CD4-positive, alpha-beta T cell treated with Interleukin-10 for 1 hour (primary cell): ENCODE measurements around the gene IFNL3.
"Not testable (repeated sequence)": the region's sequence is repeated elsewhere in the genome, so short reads cannot be mapped to it uniquely, and the experiment has no call there.

Experiments used
- DNase-seq: peaks from one replicate; pipeline ENCODE4 v3.0.0-alpha.2; 2020

IFNL3 gene

DNA sequence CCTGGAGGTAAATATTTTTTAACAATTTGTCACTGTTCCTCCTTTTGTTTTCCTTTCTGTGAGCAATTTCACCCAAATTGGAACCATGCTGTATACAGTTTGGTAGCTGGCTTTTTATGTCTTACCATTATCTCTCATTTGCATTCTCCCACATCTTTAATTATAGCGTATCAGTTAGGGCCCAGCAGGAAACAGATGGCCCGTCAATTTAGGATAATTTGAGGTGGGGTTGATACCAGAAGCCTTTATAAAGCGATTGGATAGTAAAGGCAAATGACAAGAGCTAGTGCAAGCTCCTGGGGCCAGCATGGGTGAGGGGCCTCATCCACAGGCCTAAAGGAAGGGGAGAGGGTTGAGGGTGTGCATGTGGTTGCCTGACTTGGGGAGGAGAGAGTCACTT, 7.7 kb upstream of the IFNL3 start:
- DNase-seq: no peak

DNA sequence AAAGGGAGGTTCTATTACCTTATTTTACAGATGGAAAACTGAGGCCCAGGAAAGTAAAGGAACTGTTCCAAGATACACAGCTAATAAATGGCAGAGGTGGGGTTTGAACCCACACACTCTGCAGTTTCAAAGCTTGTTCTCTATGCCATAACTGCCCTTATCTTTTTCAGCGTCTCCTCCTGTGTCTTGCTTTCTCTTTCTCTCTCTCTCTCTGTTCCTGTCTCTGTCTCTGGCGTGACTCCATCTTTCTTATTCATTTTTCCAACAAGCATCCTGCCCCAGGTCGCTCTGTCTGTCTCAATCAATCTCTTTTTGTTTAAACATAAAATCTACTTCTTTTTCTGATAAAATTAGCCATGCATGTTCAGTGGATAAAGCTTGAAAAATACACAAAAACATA, 7.0 kb upstream of the IFNL3 start:
- no peak for DNase-seq

DNA sequence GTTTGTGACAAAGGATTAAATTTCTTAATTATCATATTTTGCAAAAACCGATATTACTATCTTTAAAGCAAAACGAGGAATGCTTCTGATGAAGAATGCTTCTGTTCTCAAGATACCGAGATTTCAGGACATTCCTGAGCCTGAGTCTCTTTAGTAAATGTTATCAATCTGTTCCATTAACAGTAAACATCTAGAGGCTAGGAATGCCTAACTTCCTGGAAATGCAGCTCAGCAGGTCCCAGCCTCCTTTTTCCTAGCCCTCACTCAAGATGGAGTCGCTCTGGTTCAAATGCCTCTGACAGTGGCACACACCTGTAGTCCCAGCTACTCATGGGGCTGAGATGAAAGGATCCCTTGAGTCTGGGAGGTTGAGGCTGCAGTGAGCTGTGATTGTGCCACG, 6.3 kb upstream of the IFNL3 start:
- DNase-seq: no peak

- no peak for DNase-seq
Observed at GRCh38 chr19:39248806-39249205, 4.0 kb upstream of the IFNL3 start, which contains the start of gene IFNL4. IFNL4 (minus strand) TSS chr19:39248856.

- DNase-seq: no peak
Observed at GRCh38 chr19:39247701-39248664, 3.2 kb upstream of the IFNL3 start.

- peak; percentile 57 for DNase-seq
Observed at GRCh38 chr19:39246951-39247669, 2.3 kb upstream of the IFNL3 start.

GRCh38 chr19:39245166-39245565, 360 bp upstream of the IFNL3 start:
- not testable (repeated sequence) for DNase-seq

DNA sequence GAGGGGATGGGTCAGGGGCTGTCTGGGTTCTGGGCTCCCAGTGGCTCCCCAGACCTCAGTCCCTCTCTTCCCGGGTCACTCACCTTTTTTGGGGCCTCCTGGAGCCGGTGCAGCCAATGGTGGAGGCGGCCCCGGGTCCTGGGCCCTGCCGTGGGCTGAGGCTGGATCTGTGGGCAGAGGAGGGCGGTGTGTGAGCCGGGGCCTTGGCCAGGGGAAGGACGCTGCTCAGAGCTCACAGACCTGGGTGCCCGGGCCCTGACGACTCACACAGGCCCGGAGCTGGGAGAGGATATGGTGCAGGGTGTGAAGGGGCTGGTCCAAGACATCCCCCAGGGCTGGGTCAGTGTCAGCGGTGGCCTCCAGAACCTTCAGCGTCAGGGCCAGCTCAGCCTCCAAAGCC, 1.1 kb downstream of the IFNL3 start:
- DNase-seq: not testable (repeated sequence)

DNA sequence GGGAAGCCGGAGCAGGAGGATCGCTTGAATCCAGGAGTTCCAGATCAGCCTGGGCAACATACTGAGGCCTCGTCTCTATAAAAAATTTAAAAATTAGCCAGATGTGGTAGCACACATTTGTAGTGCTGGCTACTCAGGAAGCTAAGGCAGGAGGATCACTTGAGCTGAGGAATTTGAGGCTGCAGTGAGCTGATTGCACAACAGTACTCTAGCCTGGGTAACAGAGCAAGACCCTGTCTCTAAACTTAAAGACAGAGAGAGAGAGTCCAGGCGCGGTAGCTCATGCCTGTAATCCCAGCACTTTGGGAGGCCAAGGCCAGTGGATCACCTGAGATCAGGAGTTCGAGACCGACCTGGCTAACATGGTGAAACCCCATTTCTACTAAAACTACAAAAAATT, 4.4 kb downstream of the IFNL3 start:
- no peak for DNase-seq

DNA sequence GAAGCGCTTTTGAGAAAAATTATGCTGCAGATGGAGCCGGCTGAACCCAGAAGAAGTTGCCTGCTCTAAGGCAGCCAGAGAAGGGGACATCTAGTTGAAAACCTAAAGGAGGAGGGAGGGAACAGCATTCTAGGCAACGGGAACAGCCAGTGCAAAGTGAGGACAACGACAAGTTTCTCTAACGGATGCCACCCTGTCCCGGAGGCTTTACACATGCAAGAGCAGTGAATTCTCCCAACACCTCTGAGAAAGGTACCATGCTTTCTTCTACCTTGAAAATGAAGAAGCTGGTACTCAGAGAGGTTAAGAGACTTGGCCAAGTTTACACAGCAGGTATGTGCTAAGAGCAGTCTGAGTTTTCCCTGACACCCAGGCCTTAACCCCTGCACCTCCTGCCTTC, 5.9 kb downstream of the IFNL3 start:
- no peak for DNase-seq

- DNase-seq: no peak
Observed at GRCh38 chr19:39238209-39238608, 6.6 kb downstream of the IFNL3 start.

- DNase-seq: peak; percentile 41
Observed at GRCh38 chr19:39237200-39238184, 7.3 kb downstream of the IFNL3 start.

- peak; percentile 27 for DNase-seq
Observed at GRCh38 chr19:39236527-39236926, 8.3 kb downstream of the IFNL3 start.

- no peak for DNase-seq
Observed at GRCh38 chr19:39232708-39233107, 12.1 kb downstream of the IFNL3 start.

DNA sequence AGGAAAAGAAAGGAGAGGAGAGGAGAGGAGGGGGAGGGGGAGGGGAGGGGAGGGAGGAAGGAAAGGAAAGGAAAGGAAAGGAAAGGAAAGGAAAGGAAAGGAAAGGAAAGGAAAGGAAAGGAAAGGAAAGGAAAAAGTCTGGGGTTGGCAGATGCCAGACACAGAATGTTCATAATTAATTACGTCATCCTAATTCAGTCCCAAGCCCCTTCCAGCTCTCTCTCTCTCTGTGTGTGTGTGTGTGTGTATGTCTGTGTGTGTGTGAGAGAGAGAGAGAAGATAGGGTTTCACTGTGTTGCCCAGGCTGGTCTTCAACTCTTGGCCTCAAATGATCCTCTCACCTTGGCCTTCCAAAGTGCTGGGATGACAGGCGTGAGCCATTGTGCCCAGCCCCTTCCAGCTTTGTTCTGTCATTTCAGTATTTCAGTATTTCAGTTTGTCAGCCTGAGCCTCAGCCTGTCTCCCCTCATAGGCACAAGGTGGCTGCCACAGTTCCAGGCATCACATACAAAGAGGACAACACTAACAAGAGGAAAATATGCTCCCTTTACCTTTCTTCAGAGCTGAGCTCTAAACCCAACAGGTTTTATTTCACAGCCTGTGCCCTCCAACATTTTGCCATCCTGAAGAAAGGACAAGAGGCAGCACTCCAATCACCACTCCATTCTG, 14.6 kb downstream of the IFNL3 start:
- DNase-seq: no peak

DNA sequence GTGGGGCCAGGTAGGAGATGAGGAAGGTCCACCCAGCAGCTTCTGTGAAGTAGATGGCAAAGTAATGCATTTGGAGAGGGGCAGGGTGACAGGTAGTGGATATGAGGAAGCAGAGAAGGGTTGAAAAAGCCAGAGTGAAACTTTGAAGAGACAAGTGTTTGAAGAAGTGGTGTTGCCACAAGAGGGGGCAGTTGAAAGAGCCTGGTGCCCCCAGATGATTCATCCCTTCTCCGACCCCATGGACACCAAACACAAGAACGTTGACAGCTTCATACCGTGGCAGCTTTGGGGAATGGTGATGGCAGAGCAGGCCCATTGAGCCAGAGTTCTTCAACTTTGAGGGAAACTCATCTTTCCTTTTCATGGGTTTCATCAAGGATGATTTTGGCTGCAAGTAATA, 19.9 kb downstream of the IFNL3 start:
- no peak for DNase-seq

- DNase-seq: peak; percentile 6
Observed at GRCh38 chr19:39223703-39224279, 21.0 kb downstream of the IFNL3 start.

GRCh38 chr19:39219108-39219507, 25.7 kb downstream of the IFNL3 start:
- DNase-seq: peak; percentile 22

DNA sequence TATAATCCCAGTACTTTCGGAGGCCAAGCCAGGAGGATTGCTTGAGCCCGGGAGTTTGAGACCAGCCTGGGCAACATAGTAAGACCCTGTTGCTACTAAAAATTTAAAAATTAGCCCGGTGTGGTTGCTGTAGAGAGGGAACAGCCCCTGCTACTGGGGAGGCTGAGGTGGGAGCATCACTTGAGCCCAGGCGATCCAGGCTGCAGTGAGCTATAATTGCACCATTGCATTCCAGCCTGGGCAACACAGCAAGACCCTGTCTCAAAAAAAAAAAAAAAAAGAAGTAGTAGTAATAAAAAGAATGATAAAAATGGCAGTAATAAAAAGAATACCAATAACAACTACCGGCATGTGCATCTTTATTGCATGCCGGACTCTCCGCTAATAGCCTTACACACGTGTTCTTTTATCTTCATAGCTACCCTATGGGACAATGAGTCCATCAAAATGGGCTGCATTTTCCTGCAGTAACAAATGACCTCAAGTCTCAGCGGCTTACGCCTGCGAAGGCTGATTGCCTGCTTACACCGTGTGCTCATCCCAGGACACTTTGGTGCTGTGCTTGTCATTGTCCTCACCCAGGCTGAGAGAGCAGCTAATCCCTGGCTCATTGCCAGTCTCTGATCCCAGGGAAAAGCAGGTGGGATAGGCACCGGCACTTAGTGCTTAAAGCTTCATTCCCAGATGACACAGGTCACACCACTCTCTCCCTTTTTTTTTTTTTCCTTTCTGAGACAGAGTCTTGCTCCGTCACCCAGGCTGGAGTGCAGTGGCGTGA, 26.4 kb downstream of the IFNL3 start:
- DNase-seq: no peak

GRCh38 chr19:39217094-39217493, 27.7 kb downstream of the IFNL3 start:
- DNase-seq: no peak

DNA sequence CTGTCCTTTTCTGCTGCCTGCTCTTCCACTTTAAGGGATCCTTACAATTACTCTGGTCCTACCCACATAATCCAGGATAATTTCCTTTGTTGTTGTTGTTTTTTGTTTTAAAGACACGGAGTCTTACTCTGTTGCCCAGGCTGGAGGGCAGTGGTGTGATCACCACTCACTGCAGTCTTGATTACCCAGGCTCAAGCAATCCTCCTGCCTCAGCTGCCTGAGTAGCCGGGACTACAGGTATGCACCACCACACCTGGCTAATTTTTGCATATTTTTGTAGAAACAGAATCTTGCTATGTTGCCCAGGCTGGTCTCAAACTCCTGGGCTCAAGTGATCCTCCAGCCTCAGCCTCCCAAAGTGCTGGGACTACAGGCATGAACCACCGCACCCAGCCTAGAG, 29.5 kb downstream of the IFNL3 start:
- DNase-seq: not testable (repeated sequence)
